GM21515 (cell line): ENCODE results near the gene FSTL4.
A peak's percentile ranks its signal among the peaks of the same experiment; 100 is the strongest.

ENCODE experiments used
- ATAC-seq: cut with Tn5 transposase; IDR thresholded peaks from one replicate; pipeline ENCODE4 v1.9.1; 2021; ENCODE audit not compliant: unreplicated experiment

Gene FSTL4

DNA sequence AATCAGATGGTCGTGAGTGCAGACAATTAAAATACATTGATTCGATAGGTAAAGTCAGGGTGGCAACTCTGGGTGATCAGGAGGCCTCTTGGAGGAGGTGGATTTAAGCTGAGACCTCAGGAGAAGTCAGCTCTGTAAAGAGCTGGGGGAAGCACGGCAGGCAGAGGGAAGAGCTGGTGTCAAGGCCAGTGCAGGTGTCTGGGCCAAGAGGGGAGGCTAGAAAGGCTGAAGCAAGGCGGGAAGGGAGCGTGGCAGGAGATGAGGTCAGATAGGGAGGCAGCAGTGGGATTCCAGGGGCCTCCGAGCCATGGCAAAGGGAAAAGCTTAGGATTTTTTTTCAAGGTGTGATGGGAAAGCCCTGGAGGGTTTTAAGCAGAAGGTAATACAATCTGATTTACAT, 178.7 kb downstream of the FSTL4 start:
- no peak for ATAC-seq

DNA sequence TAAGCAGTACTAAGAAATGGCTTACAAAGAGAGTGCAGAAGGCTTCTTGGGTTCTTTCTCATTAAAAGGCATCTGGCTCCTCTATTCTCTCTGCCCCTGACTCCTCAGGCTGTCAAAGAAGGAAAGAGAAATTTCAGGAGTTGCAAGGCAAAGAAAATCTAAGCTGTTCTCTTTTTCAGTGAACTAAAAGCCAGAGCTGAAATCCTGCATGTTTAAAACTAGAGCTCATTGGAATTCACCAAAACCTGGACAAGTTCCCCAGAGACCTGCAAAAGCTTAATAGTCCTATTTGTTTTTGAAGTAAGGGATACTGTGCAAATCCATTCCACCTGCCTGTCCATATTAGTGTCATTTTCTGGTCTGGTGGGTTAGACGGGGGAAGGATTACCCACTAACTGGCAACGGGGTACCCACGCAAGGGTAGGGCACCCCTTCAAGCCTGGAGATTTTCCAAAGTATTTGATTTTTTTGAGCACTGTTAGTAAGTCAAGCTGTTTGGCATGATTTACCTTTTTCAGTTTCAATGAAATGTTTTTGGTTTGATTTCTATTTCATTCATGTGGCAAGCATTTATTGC, 179.3 kb downstream of the FSTL4 start:
- ATAC-seq = no peak

DNA sequence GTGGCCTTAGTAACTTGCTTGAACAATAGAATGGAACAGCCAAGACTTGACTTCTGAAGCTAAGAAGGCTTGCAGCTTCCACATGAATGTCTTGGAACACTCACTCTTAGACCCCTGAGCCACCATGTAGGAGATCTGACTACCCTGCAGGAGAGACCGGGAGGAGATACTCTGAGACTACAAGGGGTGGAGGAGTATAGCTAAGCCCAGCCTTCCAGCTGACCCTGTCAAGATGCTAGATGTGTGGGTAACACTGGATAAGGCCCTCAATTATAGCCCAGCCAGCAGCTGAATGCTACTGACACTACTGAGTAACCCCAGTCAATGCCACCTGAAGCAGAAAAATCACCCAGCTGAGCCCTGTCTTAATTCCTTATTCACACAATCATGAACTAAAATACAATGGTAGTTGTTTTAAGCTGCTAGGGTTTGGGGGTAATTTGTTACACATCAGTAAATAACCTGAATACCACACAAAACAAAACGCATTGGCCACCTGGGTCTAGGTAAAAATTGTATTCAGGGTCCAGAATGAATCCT, 180.9 kb downstream of the FSTL4 start:
- ATAC-seq = no peak

DNA sequence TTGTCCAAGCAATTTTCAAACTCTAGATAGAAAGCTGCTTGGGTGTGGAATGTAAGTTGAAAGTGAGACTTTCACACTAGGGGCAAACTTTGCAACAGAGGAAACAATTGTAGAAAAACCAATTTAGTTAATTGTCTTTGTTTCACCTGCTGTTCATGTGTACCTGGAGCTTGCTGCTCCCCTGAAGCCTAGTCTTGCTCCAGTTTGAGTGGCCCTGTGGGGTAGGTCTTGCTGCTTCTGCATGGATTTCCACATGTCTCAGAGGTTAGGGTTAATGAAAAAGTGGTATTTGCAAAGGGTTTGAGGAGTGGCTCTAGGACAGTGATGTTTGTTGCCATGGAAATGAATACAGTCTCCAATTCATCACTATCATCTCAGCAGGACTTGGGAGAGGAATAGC, 182.2 kb downstream of the FSTL4 start:
- ATAC-seq = no peak

GRCh38 chr5:133429046-133429445, 183.3 kb downstream of the FSTL4 start:
- no peak for ATAC-seq

DNA sequence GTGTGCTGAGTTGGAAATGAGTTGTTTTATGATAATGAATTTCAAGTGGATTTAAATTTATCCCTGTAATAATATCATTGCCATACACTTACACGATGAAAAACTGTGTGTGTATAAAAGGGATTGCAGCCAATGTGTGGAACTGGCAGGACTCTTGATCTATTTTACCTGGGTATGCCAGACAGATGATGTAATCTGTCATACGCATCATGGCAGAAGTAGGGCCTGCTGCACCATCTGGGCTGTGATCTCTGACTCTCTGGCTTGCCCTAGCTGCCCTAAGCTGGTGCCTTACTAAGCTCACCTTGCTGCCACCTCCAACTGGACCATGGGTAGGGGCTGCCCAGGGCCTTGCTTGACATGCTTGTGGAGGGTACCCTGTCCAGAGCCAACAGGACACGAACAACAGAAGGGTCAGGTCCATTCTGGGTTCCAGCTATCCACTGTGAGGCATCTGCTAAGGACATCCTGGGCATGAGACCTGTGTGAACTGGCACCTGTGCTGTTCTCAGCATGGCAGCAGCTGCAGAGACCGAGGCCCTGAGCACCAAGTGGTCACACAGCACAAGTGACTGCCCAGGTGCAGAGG, 184.2 kb downstream of the FSTL4 start:
- ATAC-seq = no peak

GRCh38 chr5:133427121-133427777, 185.1 kb downstream of the FSTL4 start:
- ATAC-seq = no peak

DNA sequence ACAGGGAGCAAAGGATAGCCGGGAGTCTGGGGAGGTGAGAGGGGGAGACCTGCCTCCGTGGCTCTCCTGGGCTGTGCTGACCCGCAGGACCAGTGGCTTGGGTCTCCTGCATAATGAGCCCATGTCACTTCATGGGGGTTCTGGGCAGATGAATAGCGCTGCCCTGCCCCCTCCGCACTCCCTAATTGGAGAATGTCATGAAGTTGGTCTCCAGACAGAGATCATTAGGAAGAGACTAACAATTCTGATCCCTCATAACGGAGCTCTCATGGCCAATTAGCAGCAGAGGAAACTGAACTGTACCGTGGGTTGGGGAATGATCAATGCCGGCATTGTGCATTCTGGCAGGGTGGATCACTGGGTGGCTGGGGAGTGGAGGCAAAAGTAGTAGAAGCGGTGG, 186.1 kb downstream of the FSTL4 start:
- ATAC-seq = no peak

GRCh38 chr5:133425764-133426163, 186.6 kb downstream of the FSTL4 start:
- ATAC-seq = no peak

GRCh38 chr5:133425222-133425621, 187.1 kb downstream of the FSTL4 start:
- ATAC-seq = no peak

DNA sequence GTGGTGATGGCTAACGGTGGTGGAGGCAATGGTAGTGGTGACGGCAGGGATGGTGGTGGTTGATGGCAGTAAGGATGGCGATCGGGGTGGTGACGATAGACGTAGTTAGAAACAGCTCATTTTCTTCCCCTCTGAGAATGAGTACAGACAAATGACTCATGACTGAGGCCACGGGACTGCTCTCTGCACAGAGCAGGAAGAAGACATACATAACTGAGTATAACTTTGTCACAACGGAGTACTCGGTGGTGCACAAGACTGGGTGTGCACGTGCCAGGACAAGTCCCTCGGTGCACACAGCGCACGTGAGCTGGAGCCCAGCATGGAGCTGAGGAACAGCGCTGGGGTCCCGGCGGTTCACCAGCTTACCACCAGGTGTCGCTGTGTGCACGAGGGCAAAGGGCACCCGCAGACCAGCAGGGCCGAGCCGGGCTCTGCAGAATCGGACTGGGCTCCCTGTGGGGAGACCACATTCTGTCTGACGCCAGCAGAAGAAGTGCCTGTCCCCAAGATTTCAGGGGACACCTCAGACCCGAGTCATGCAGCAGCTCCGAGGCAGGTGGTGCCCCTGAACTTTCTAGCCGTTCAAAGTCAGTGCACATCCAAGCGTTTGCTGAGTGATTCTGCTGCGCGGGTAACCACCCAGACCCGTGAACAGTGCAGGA, 188.6 kb downstream of the FSTL4 start:
- peak; percentile 65 for ATAC-seq

DNA sequence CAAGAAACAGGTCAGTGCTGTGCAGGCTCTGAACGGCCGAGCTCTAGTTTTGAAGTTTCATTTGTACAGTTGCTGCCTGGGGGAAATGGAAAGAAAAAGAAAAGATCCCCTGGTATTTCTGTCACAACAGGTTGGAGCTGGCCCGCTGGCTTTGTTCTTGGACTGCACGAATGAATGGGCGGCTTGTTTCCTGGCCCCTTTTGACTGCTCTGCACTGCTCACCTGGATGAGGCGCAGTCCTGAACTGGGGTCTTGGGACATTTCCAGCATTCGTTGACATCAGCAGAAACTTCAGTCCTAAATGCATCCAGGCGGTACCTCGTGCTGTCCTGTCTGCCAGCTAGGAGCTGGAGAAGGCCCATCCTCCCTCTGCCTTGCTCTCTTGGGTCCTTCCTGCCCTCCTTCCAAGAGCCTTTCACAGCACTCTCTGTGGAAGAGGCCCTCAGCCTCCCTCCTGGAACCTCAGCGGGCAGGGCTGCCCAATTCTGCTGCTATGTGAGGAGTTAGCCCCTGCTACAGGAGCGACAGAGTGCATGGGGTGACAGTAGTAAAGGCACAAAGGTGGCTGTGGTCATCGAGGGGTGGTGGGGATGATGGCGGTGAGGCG, 189.2 kb downstream of the FSTL4 start:
- no peak for ATAC-seq

- ATAC-seq = no peak
Measured at GRCh38 chr5:133421806-133422205, 190.5 kb downstream of the FSTL4 start.

- no peak for ATAC-seq
Measured at GRCh38 chr5:133421394-133421793, 190.9 kb downstream of the FSTL4 start.

DNA sequence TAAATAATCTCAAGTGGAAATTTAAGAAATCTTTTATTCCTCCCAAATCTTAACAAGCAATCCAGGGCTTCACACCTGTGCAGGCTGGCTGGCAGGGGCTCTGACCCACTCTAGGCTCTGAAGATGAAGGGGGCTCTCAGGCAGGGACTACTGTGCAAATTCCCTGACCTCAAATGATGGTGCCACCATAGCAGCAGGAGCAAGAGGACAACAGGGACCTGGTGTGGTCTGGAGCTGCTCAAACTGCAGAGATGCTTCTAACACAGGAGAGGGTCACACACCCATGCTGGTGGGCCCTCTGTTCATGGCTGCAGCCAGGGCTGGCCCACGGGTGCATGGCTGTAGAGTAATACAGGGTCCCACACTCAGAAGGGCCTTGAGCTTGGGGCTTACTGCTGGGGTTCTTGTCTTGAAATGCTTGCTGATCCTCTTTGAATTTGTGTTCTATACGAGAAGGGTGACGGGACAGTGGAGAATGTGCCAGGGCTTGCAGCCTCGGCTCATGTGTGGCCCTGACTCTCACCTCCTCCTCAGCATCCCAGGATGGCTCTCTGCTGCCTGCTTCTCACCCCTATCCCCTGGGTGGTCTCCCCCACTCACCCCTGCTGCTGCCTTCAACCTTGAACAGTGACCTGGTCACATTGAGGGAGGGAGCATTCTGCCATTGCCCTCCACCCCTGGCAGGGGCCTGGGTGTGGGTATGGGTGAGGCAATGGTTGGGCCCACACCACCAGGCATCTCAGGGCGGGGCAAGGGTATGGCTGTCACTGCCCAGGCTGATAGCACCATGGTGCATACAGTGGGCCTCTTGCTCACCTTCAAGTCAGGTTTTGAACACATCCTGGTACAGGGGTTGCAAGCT, 191.7 kb downstream of the FSTL4 start:
- no peak for ATAC-seq

DNA sequence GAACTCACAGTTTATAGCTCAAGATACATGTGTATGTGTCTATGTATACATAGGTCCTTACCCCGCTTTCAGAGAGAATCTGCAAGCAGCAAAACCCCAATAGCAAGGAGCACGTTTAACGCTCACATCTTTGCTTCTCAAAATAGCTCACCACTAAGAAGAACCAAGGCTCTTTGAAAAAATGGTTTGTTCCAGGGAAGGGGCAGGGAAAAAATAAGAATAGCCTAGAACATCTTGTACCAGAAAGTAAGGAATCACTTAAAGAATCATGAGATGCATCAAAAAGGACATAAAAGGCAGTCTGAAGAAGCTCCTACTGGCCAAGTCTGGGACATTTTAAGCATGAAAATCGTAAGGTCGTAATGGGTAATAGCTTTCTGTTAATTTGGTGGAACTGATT, 196.4 kb downstream of the FSTL4 start:
- no peak for ATAC-seq

DNA sequence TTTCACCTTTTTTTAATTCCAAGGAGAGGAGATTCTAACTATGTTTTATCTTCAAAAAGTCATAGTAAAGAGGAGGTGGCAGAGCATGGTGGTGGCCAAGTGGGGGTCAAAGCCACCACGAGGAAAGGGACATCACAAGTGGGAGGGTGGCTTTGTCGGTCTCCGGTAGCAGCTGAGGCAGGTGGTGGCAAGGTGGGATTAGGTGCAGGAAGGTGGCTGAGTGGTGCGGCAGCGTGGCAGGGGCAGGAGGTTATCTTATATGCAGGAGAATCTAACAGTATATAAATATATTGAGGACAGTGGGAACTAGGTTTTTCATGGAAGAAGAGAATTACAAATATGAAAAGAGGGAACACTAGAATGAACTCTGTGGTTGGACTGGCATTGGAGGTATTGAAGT, 196.8 kb downstream of the FSTL4 start:
- ATAC-seq = no peak

DNA sequence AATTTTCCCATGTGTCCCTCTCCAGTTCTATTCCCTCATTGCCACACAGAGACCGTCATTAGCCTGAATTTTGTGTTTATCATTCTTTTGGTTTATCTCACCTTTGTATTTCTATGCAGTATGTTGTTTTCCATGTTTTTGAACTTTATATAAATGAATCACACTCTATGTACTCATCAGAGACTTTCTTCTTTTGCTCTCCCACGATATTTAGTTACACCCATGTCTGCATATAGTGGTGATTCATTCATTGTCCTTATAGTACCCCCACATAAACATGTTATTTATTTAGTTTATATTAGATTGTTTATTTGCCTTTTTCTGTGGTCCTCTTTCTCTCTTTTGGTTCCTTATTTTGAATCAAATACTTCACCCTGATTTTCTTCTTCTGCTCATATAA, 199.7 kb downstream of the FSTL4 start:
- no peak for ATAC-seq

DNA sequence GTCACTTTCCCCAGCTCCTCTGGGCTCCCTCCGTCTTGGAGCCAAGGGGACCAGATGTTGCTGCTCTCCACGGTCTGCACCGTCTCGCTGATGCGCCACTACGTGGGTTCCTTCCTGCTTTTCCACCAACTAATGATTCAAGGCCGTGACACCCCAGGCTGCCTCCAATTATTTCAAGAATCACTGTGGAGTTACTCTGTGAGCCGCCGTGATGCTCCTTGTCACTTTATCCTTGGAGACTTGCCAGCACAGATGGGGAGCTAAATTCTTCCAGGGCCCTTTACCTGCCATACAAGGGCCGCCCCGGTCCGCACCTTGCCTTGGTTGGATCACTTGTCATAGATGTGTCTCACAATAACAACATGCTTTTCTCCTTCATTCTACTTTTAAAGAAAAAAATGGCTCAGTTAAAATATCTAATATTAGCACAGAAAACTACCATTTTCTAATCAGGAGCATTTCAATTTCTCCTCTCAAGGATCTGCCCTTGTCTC, 202.0 kb downstream of the FSTL4 start:
- no peak for ATAC-seq

DNA sequence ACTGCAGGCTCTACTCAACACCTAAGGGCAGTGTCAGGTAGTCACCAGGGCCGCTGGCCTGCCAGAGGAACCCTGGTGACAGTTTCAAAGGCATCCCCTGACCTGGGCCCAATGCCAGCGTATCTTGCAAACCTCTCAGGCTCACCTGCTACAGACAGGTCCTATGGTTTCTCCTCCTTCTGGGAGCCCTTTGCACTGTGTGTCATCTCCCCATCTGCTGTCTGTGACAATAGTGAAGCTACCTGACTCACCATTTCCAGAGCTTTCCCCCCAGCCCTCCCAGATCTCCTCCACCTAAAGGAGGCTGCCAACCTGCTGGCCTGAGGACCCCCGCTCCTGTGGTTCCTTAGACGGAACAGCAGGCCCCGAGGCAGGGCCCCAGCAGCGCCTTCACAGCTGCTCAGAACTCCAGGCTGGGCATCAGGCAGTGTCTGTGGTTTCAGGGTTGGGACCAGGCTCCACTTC, 203.1 kb downstream of the FSTL4 start:
- no peak for ATAC-seq
